Measurements from ENCODE around the gene TRIM71. TPM values are rescaled to one million over a fixed set of nuclear protein-coding genes. Genes with fewer than 3 reads are reported as not detected.

TRIM71 gene
- total RNA-seq, 2 donors from 2014 or later: 154 to 169 TPM

GRCh38 chr3:32861681-32862080, 43.9 kb downstream of the TRIM71 start:
- no peak for TF ChIP-seq CTCF (conservative IDR thresholded peaks at IDR 0.05)
- H3K27ac ChIP-seq (ENCODE audit: low read depth, low read length): no peak overlapping the region
- Mint-ChIP-seq H3K36me3 (ENCODE audit: low read depth) (peaks cover 15% of the 10 kb centered on the region), H3K9me3 (no peaks in the 10 kb centered on the region), H3K27ac (no peak overlapping the region), H3K27me3 (ENCODE audit: insufficient read depth) (no peaks in the 10 kb centered on the region), H3K4me3 (no peak overlapping the region), H3K4me1 (peaks cover 80% of the 10 kb centered on the region)
- WGBS, 2 experiments (ENCODE audit: insufficient coverage in 1 of 2, insufficient read length in 1 of 2): 92 to 100% methylated on average over 1 to 5 of the region's 5 CpGs
- DNase-seq: no peak
- H3K9me3 ChIP-seq (ENCODE audit: control insufficient read depth, low read length): no peaks in the 10 kb centered on the region
- peaks cover 20% of the 10 kb centered on the region for H3K36me3 ChIP-seq (ENCODE audit: control insufficient read depth, insufficient read depth, low read length)
- H3K9ac ChIP-seq (ENCODE audit: extremely low read depth, low read length, poor library complexity, severe bottlenecking): no peak overlapping the region
- H3K27me3 ChIP-seq (ENCODE audit: control insufficient read depth, insufficient read depth, low read length, poor library complexity, severe bottlenecking): no peaks in the 10 kb centered on the region
- H3K4me1 ChIP-seq (ENCODE audit: control insufficient read depth, insufficient read depth, low read length): peaks cover 15% of the 10 kb centered on the region
- H3K4me3 ChIP-seq (ENCODE audit: low read length): no peak overlapping the region

- Mint-ChIP-seq H3K4me3 (no peak overlapping the region), H3K36me3 (ENCODE audit: low read depth) (peaks cover 11% of the 10 kb centered on the region), H3K27me3 (ENCODE audit: insufficient read depth) (no peaks in the 10 kb centered on the region), H3K27ac (peak overlapping the region; percentile 44), H3K9me3 (no peaks in the 10 kb centered on the region), H3K4me1 (peaks cover 80% of the 10 kb centered on the region)
- DNase-seq: no peak
- no peaks in the 10 kb centered on the region for H3K27me3 ChIP-seq (ENCODE audit: control insufficient read depth, insufficient read depth, low read length, poor library complexity, severe bottlenecking)
- 86 to 89% methylated on average over 8 to 11 of the region's 11 CpGs for WGBS, 2 experiments (ENCODE audit: insufficient coverage in 1 of 2, insufficient read length in 1 of 2)
- H3K9me3 ChIP-seq (ENCODE audit: control insufficient read depth, low read length): no peaks in the 10 kb centered on the region
- H3K9ac ChIP-seq (ENCODE audit: extremely low read depth, low read length, poor library complexity, severe bottlenecking): no peak overlapping the region
- H3K27ac ChIP-seq (ENCODE audit: low read depth, low read length): peak overlapping the region; percentile 3
- no peak for TF ChIP-seq CTCF (conservative IDR thresholded peaks at IDR 0.05)
- peaks cover 15% of the 10 kb centered on the region for H3K4me1 ChIP-seq (ENCODE audit: control insufficient read depth, insufficient read depth, low read length)
- no peak overlapping the region for H3K4me3 ChIP-seq (ENCODE audit: low read length)
- H3K36me3 ChIP-seq (ENCODE audit: control insufficient read depth, insufficient read depth, low read length): peaks cover 18% of the 10 kb centered on the region
Observed at GRCh38 chr3:32862247-32862935, 44.6 kb downstream of the TRIM71 start.

GRCh38 chr3:32862936-32863487, 45.2 kb downstream of the TRIM71 start:
- Histone ChIP-seq H3K4me1 (ENCODE audit: control insufficient read depth, insufficient read depth, low read length) (peaks cover 15% of the 10 kb centered on the region), H3K9ac (ENCODE audit: extremely low read depth, low read length, poor library complexity, severe bottlenecking) (no peak overlapping the region), H3K36me3 (ENCODE audit: control insufficient read depth, insufficient read depth, low read length) (peaks cover 18% of the 10 kb centered on the region), H3K27ac (ENCODE audit: low read depth, low read length) (no peak overlapping the region), H3K27me3 (ENCODE audit: control insufficient read depth, insufficient read depth, low read length, poor library complexity, severe bottlenecking) (no peaks in the 10 kb centered on the region), H3K4me3 (ENCODE audit: low read length) (no peak overlapping the region), H3K9me3 (ENCODE audit: control insufficient read depth, low read length) (no peaks in the 10 kb centered on the region)
- 95 to 100% methylated on average over 2 to 5 of the region's 5 CpGs for WGBS, 2 experiments (ENCODE audit: insufficient coverage in 1 of 2, insufficient read length in 1 of 2)
- Mint-ChIP-seq H3K4me1 (peaks cover 82% of the 10 kb centered on the region), H3K4me3 (no peak overlapping the region), H3K27ac (peak overlapping the region; percentile 55), H3K36me3 (ENCODE audit: low read depth) (peaks cover 11% of the 10 kb centered on the region), H3K9me3 (no peaks in the 10 kb centered on the region), H3K27me3 (ENCODE audit: insufficient read depth) (no peaks in the 10 kb centered on the region)
- no peak for DNase-seq
- no peak for TF ChIP-seq CTCF (conservative IDR thresholded peaks at IDR 0.05)
